D341Med (cell line): ENCODE results near the gene CLTCL1.

ENCODE experiments used
- DNase-seq: peaks from one replicate; pipeline ENCODE4 v3.0.0; 2012; ENCODE audit warnings: low spot score

CLTCL1 gene

DNA sequence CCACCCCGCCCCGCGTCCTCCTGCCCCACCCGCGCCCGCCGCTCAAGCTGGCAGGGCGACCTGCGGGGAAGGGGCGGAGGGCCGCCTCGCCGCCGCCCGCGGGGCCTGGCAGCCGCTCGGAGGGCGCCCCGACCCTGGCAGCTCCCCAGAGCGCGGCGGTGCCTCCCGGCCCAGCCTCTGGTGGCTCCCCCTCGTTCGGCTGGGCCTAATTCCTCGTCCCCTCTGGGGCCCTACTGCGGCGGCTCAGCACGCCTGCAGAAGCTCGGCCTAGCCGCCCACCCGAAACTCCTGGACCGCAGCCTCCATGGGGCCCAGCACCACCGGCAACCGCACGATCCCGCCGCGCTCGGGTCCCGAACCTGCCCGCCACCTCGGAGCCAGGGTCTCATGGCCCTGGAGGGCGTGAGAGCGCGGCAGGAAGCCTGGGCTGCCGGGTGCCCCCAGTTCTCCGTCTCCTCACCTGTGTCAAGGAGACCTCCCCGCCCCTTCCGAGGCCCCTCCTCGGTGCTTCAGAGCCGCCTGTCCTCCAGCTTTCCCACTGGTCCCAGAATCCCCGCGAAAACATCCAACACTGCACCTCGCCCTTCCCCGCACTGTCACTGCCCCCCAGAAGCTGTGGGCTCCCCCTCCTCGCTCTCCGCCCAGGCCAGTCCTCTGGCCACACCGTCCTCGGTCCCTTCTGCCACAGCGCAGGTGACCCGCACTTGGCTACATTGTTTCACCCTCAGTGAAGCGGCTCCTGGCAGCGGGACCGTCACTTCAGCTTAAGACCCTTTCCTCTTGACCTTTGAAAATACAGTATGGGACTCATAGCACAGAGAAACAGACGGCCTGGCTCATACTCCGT is 140.8 kb downstream of the CLTCL1 start:
- DNase-seq, result peak; percentile 58

DNA sequence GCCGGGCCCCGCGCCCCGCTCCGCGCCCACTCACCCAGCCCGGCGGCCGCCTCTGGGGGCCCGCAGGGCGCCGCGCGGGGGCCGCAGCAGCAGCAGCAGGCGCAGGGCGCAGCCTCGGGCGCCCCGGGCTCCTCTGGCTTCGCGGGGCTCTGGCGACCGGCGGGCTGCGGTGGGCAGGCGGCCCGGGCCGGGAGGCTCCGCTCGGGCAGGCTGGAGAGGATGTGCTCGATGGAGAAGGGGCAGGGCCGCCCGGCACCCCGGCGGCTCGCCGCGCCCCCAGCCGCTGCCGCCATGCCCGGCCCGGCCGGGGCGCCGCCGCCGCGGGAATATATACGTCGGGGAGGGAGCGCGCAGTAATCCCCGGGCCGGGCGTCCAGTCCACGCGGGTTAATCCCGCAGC is 141.5 kb downstream of the CLTCL1 start, which contains the start of gene GSC2:
Gene GSC2, minus strand, starts transcription at position 302 of the 400 bp plus-strand sequence. Its CDS starts 9 bp downstream, at position 293.
- DNase-seq, result peak; percentile 71

DNA sequence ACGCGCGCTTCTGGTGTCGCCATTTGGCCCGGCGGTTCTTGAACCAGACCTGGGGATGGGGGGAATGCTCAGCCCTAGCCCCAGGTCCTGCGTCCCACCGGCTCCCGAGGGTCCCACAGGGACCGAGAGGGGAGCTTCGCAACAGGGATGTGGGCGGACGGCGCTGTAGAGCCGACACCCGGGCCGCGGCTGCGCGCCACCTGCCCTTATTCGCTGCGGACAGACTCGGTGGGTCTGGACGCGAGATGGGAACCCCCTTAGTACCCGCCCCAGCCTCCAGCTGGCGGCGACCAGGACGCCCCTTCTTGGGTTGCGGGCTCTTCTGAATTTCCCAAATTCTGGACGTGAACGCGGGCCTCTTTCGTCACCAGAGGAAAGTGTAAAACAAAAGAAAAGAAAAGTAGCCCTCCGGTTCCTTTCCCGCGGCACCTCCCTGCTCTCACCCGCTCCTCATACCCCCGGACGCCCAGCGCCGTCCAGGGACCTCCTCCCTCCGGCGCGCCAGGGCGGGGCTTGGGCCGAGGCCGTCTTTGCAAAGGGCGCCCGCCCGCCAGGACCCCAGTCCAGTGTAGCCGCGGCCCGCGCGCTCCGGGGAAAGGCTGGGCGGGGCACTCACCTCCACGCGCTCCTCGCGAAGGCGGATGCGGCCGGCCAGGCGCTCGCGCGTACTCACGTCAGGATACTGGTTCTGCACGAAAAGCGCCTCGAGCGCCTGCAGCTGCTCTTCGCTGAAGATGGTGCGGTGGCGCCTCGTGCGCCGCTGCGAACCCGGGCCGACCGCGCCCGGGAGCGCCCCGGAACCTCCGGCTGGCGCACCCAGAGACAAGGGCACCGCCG is 142.3 kb downstream of the CLTCL1 start:
- DNase-seq, result no peak

DNA sequence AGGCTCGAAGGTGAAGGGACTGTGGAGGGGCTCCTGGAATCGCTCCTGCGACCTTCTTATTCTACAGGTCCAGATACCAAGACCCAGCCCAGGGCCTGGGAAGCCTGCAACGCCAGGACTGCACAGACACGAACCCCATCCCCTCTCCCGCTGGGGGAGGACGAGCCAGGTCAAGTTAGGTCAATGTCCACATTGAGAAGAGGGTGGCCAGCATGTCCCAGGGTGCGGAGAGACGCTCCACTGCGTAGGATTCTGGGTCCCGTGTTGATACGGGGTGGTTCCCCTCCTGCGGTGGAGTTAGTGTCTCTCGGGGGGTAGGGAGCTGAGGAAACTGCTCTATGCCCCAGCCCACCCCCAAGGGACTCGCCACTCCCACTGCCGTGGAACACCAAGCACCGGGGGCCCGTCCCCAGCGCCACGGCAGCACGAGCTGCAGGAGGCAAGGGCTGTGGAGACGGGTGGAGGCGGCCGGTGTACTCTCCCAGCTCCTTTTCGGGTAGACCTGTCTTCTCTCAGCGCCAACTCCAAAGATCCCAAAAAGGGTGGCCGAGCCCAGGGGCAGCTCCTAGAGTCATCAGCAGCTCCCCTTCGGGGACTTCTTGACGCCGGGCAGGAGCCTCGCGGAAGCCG is 143.0 kb downstream of the CLTCL1 start:
- no peak for DNase-seq

DNA sequence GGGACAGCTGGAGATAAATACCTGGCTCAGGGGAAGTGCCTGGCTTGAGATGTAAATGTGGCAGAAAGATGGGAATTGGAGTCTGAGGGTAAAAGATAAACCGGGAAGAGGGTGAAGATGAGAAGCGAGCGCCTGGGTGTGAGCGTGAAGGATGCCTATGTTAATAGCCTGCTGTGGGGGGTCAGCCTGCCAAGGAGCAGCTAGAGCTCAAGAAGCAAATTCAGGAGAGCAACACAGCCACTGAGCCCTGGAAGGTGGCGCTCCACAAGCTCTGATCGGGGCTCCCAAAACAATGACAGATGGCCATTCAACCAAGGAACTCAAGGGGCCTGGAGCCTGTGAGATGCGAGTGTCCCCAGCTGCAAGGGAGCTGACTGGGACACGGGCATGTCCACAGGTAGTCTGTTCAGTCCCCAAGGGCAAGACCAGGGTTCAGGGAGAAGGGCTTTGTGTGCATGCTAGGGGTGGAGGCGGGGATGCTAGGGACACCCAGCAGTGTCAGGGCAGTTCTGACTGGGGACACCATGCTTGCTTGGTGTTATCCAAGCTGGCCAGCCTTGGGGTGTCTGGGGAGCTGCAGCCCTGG is 144.2 kb downstream of the CLTCL1 start:
- DNase-seq, result no peak

DNA sequence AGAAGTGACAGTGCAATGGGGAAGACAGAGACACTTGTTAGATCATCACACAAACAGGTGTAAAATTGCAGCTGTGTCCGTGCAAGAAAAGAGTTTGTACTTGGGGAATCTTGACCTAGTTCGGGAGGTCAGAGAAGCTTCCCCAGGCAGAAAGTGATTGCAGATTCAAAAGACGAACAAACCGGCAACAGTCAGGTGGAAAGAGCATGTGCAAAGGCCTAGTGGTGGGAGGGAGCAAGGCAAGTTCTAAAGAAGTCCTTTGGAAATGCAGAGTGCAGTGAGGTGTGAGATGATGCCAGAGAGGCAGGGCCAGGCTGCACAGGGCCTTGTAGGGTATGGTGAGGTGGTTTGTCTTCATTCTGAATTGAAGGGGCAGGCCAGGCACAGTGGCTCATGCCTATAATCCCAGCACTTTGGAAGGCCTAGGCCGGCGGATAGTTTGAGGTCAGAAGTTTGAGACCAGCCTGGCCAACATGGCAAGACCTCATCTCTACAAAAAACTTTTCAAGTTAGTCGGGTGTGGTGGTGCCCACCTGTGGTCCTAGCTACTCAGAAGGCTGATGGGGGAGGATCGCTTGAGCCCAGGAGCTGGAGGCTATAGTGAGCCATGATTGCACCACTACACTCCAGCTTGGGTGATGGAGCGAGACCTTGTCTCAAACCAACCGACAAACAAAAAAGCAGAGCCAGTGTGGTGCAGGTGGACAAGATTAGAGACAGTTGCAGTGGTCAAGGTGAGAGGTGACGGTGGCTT is 145.1 kb downstream of the CLTCL1 start:
- no peak for DNase-seq

DNA sequence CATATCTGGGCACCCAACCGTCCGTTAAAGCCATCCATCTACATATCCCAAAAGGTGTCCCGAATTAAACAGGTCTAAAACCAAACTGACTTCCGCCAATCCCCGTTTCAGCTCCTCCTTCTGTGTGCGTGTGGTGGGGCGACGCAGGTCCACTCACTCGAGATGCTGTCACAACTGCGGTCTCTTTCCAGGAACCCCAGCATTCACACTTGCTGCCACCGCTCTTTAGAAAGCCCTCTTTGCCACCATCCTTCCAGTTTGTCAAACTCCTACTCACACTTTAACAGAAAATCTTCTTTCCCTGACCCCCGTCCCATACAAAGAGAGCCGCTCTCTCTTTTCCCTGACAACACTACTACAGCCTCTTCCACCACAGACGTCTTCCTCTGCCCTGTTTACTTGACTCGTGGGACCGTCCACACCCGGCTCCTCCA is 147.5 kb downstream of the CLTCL1 start:
- no peak for DNase-seq

DNA sequence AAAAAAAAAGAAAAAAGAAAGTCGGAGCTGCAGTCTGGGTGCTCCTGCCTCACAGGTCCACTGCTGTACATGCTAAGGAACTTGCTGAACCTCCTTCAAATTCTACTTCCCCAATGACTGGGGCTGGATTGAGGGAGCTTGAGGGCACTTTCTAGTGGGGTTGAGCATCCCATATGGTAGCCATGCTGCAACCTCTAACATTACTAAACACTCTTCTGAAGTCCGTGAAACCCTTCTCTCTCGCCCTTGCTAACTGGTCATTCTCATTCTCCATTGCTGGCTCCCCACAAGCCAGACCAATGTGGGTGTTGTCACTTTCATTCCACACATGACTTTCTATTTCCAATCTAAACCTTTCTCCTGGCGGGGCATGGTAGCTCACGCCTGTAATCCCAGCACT is 148.3 kb downstream of the CLTCL1 start:
- DNase-seq, result no peak

DNA sequence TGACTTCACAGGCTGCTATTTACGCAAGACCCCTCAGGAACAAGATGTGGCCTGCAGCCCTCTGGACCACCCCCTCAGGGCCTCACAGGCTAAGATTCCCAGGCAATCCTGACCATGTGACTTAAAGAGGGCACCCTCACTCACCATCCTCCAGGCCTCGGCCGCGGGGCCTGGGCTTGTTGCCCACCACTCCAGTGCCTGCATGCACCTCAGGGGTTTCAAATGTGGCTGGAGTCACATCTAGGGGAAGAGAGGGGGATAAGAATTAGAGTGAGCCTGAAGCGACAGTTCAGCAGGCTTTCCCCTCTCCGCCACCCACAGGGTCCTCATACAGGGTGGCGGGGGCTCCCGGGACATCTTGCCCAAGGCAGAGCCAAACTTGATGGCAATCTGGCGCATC is 149.1 kb downstream of the CLTCL1 start:
- DNase-seq, result no peak

DNA sequence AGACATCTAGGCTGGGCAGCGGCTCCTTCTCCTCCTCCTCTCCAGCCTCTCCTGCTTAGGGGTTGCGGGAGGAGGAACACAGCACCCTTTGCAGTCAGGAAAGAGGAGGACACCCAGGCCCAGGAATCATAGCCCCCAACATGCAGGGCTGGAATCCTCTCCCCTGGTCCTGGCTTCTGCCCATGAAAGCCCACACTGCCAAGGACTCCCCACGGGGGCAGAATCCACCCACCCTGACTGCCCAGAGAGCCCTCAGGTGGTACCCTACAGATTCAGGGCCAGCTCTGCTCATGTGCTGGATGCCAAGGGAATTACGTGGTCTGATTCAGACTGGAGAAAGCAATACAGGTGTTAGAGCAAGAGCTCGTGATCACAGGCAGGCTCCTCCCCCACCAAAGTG is 151.5 kb downstream of the CLTCL1 start:
- DNase-seq, result no peak

DNA sequence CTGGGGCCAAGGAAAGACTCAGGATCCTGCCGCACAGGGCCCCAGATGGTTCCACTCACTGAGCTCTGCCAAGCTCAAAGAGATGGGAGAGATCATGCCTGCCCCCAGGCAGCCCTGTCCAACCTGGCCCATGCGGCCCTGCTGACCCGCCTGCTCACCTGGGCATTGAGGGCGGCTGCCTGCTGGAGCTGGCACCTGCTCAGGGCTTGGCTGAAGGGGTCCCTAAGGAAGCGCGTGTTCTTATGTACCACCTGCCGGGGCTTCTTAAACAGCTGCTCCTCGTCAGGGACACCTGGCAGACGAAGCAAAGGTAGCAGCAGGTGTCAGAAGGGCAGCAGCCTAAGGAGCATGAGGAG is 152.5 kb downstream of the CLTCL1 start:
- DNase-seq, result no peak

DNA sequence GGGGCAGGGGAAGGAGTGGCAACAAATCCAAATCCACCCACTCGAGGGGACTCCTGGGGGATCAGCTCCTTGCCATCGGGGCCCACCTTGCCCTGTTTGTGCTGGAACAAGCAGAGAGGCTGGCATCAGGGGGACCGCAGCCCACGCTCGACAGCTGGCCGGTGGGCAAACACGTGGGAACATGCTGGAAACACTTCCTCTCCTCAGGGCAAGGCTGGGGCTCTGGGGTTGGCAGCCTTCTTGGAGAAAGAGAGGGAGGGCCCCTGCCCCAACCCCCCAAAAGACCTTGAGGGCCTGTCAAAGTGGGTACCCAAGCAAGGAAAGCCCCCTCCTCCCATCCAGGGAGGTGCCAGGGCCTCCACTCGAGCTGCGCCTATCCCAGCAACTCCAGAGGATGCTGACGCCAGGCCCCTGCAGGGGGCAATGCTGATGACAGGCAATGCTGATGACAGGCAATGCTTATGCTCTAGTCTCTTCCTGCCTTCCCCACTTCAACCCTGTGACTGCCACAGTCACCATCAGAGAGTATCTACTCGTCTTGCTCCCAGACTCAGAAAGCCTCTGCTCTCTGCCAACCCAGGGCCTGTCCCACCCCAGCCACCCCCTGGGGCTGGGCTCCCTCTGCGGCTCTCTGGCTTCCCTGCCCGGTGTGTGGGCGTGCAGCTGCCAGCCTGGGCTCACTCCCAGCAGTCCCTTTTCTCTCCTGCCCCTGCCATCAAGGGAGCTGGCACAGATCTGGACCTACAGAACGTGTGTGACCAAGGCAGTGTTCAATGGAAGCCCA is 153.1 kb downstream of the CLTCL1 start:
- no peak for DNase-seq

DNA sequence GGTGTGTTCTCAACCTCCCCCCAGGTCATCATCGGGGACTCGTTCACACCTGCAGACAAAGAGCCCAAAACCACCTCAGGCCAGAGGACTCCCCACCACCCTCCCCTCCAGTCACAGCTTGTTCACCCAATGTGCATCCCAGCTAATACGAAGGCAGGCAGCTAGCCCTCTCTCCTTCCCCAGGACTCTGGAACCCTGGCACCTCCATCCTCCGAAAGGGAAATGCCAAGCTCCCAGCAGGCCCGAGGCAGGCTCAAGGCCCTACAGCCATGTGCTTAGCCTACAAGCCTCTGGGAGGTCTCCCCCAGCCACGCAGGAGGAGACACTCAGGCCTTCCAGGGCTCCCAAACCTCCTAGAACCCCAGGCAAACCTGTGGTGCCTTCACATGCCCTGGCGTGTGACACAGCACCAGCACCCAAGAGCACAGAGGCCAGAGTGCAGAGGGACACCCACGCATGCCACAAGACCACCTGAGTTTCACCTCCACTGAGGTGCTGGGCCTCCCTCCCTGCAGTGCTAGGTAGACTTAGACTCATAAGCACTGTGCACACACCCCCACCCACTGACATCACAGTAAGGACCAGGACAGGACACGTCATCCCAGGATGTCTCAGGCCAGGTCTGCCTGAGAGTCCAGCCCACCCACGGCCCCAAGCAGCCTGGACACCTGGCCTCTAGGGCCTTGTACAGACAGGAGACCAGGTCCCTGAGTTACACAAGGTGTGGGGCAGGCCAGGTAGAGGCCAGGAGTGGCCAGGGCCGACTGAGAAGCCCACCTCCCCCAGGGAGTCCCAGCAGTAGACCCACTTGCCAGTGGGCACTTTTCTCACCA is 153.9 kb downstream of the CLTCL1 start:
- no peak for DNase-seq

DNA sequence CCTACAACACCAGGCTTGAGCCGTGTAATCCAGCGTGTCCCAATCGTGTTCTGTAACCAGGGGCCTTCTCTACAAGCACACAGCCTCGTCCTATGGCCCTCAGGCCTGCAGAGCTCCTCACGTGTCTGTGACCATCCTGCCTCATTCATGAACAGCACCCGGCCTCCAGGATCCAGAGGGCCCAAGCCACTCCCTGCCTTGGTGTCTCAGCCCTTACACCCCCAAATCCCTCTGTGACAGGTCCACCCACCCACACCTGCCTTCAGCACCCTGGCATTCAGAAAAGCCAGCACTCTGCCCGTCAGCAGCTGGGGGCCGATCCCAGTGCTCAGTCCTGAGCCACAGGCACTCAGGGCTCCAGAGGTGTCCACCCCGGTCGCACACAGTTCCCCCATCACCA is 154.6 kb downstream of the CLTCL1 start:
- DNase-seq, result no peak

DNA sequence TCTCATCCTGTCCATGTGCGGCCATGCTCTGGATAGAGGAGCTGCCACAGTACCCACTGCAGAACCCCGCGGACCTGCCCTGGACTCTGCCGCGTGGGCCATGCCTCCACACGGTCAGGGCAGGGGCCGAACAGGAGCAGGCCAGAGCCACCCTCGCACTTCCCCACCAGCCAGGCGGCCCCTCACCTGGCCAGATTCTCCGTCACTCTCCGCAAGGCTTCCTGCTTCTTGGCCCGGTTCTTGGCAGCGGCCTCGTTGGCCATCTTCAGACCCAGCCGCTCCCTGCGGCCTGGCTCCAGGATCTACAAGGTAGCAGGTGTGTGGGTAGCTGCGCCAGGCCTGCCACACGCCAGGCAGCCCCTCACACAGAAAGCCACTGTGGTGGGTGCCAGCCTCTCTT is 156.6 kb downstream of the CLTCL1 start:
- DNase-seq, result no peak

DNA sequence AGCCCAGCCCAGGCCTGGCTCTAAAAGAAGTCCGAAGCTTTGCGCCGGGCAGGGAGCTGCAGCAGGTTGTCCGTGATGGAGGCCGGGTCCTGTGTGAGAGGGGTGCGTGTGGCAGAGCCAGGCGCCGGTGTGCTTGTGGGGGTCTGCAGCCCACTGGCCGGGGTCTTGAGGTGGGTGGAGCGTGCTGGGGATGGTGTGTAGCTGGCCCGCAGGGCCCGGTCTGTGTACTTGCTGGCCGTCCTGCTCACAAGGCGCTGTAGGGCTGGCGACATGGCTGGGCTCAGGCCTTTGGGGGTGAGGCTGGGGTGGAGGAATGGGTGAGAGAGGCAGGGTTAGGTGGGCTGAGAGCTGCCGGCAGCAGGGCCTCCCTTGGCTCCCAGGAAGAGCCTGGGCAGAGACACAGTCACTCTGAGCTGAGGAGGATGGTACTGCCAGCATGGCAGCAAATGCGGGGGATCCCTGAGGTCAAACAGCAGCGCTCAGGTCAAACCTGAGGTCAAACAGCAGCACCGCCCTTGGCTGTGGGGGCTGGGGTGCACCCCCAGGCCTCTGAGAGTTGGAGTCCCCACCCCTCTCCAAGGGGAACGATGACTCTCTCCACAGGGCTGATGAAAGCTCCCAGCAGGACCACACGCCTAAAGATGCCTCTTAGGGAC is 157.2 kb downstream of the CLTCL1 start:
- no peak for DNase-seq

DNA sequence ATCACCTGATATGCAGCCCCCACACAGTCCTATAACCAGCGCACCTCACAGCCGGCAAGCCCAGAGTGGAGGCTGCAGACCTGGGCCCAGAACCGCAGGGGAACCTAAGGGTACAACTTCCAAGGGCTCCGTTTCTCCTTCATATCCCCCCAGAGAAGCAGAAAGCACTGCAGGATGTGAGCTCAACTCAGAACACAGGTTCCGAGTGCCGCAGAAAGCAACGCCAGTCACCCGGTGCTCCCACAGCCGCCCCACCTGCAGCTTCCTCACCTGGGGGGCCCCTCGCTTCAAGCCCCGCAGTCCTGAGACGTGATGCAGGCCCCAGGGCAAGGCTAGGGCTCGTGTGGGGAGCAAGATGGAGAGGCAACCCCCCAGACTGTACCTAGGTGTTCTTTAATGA is 158.0 kb downstream of the CLTCL1 start:
- no peak for DNase-seq

DNA sequence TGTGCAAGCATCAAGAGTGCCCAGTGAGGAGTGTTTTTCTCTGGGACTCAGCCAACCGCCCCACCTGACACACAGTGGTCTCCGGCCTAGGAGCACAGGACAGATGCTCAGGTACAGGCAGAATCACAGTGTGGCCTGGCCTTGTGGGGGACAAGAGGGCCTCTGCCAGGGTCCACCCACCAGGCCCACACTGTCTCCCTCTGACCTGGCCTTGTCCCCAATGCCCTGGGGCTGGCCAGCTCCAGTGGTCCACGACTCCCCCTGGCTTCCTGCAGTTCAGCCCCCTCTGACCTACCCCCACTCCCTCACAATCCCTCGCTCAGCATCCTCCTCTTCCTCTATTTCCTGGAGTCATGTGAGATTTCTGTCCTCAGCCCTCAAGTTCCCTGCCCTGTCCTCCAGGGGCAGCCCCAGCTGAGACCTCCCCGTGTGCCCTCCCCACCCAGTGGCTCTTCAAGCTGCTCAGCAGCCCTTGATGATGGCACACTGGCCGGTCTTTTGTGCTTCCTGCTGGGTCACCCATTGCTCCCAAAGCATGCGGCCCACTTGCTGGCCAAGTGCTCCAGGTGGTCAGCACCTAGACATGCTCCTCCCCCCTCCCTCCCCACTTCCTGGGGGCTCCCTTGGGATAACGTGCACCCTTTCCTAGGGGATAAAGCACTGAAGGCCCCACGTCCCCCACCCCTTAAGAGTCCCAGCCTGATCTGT is 158.7 kb downstream of the CLTCL1 start:
- DNase-seq, result no peak

DNA sequence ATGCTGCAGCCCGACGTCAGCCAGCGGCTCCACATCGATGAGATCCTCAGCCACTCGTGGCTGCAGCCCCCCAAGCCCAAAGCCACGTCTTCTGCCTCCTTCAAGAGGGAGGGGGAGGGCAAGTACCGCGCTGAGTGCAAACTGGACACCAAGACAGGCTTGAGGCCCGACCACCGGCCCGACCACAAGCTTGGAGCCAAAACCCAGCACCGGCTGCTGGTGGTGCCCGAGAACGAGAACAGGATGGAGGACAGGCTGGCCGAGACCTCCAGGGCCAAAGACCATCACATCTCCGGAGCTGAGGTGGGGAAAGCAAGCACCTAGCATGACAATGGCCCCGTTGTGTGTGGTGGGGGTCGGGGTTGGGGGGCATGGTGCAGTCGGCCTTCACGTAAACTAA is 159.4 kb downstream of the CLTCL1 start:
- DNase-seq, result no peak
